ENCODE results near the gene MMEL1.

GRCh38 chr1:2558420-2558819 lies 74.4 kb downstream of the MMEL1 start:
- TF ChIP-seq ZBTB20 (tag by site-specific recombination; IDR thresholded peaks at IDR 0.05) = no peak
- TF ChIP-seq CTCF (tag by site-specific recombination; IDR thresholded peaks at IDR 0.05) = no peak
- TF ChIP-seq GLIS2 (tag by site-specific recombination; IDR thresholded peaks at IDR 0.05) = no peak
- no peak for TF ChIP-seq ZNF549 (tag by site-specific recombination; IDR thresholded peaks at IDR 0.05)
- TF ChIP-seq REST (tag by site-specific recombination; IDR thresholded peaks at IDR 0.05) = no peak
- TF ChIP-seq KLF17 (tag by site-specific recombination; IDR thresholded peaks at IDR 0.05) = no peak
- TF ChIP-seq ZNF274 (IDR thresholded peaks at IDR 0.05; ENCODE audit: low read length) = no peak
- no peak for TF ChIP-seq ZNF274 (tag by site-specific recombination; IDR thresholded peaks at IDR 0.05; ENCODE audit: borderline replicate concordance)
- no peak for TF ChIP-seq PRDM1 (tag by site-specific recombination; IDR thresholded peaks at IDR 0.05)
